Measurements from ENCODE around the gene ACER3.
"Not testable (repeated sequence)": the region's sequence is repeated elsewhere in the genome, so short reads cannot be mapped to it uniquely, and the experiment has no call there.

ACER3 gene

GRCh38 chr11:76860539-76861475 lies at the start of gene ACER3:
ACER3 (plus strand) TSS chr11:76860918; CDS start chr11:76860977, 59 bp downstream.
- peak; percentile 82 to 93 for DNase-seq

GRCh38 chr11:76811259-76811658 lies 49.5 kb upstream of the ACER3 start:
- DNase-seq = no peak

- DNase-seq = no peak
Measured at GRCh38 chr11:76814414-76814813, 46.3 kb upstream of the ACER3 start.

- not testable (repeated sequence) for DNase-seq
Measured at GRCh38 chr11:76815678-76816077, 45.0 kb upstream of the ACER3 start.

- no peak for DNase-seq
Measured at GRCh38 chr11:76820184-76820566, 40.5 kb upstream of the ACER3 start.

GRCh38 chr11:76821396-76821795 lies 39.3 kb upstream of the ACER3 start:
- DNase-seq = not testable (repeated sequence)

GRCh38 chr11:76822406-76822805 lies 38.3 kb upstream of the ACER3 start:
- no peak for DNase-seq

GRCh38 chr11:76823481-76824028 lies 37.2 kb upstream of the ACER3 start:
- DNase-seq = no peak

GRCh38 chr11:76824083-76824939 lies 36.4 kb upstream of the ACER3 start:
- no peak for DNase-seq

GRCh38 chr11:76824980-76825725 lies 35.6 kb upstream of the ACER3 start:
- DNase-seq = no peak

- DNase-seq = no peak
Measured at GRCh38 chr11:76825726-76826396, 34.9 kb upstream of the ACER3 start.

GRCh38 chr11:76826508-76826907 lies 34.2 kb upstream of the ACER3 start:
- not testable (repeated sequence) for DNase-seq

GRCh38 chr11:76827005-76827404 lies 33.7 kb upstream of the ACER3 start:
- DNase-seq = not testable (repeated sequence)

- no peak for DNase-seq
Measured at GRCh38 chr11:76830639-76831327, 29.9 kb upstream of the ACER3 start.

GRCh38 chr11:76831686-76832310 lies 28.9 kb upstream of the ACER3 start:
- DNase-seq = no peak

- DNase-seq = no peak
Measured at GRCh38 chr11:76832361-76832760, 28.4 kb upstream of the ACER3 start.

- no peak for DNase-seq
Measured at GRCh38 chr11:76834151-76834550, 26.6 kb upstream of the ACER3 start.

GRCh38 chr11:76835036-76835435 lies 25.7 kb upstream of the ACER3 start:
- no peak for DNase-seq

GRCh38 chr11:76835928-76836612 lies 24.6 kb upstream of the ACER3 start:
- no peak for DNase-seq

- DNase-seq = no peak
Measured at GRCh38 chr11:76836613-76837291, 24.0 kb upstream of the ACER3 start.

Data from NCI-H1930 (cell line).